GM13976 (cell line): ENCODE measurements around the gene ASXL2.

Experiments
- DNase-seq: peaks from one replicate; pipeline ENCODE4 v3.0.0; 2012; ENCODE audit warnings: low spot score
- CTCF ChIP-seq: IDR thresholded peaks from 2 replicates; pipeline ENCODE4 v1.5.1; 2012; ENCODE audit warnings: borderline replicate concordance, mild to moderate bottlenecking; ENCODE audit not compliant: insufficient read depth; ENCODE audit errors: extremely low read depth, missing control alignments, control extremely low read depth
- in situ Hi-C: fragments of 300-500 bp; cut with MboI; formaldehyde crosslinking; loops from one replicate; pipeline ENCODE4 v1.12.0; 2022; ENCODE audit warnings: low sequenced_read_pairs, mixed read lengths, inconsistent platforms; ENCODE audit not compliant: unreplicated experiment

ASXL2 gene

DNA sequence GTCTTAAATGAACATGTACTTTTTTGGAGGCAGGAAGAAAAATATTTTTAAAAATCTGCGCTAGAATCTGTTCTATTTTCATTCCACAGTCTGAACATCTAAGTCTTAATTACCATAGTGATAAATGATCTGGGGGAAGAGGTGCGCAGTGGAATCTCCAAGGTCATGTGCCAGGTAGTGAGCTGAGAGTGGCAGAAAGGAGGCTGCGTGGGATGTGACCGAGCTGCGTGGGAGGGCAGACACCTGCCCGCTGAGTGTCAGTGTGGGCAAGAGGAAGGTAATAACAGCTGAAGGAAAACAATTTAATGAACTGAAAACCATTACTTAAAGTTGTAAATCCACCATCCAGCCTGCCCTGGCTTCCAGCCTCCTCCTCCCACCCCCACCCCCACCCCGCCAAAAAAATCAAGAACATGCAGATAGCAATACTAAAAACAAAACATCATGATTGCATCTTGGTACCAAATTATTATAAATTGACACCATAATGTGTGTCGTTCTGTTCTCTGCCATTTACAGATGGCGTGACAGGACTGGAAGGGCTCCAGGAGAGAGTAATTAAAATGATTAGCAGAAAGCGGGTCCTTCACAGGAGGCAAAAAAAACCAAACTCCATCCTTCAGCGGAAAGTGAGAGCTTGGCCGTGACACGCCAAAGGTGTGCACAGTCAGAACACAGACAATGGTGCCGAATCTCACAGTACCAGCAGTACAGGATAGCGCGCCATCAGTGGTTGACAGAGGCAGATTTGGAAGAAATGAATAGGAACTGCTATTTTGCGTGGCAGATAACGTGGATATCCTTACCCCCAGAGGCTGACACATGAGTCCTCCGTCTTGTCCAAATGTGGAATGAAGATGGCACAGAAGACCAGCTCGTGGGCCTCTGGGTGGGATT lies 193.5 kb downstream of the ASXL2 start:
- TF ChIP-seq CTCF = no peak
- in situ Hi-C loops = no loop called here
- DNase-seq = no peak
